ENCODE results near the gene DCHS1.
A peak's percentile ranks its signal among the peaks of the same experiment; 100 is the strongest.
"Not testable (repeated sequence)": the region's sequence is repeated elsewhere in the genome, so short reads cannot be mapped to it uniquely, and the experiment has no call there.

DCHS1 gene

DNA sequence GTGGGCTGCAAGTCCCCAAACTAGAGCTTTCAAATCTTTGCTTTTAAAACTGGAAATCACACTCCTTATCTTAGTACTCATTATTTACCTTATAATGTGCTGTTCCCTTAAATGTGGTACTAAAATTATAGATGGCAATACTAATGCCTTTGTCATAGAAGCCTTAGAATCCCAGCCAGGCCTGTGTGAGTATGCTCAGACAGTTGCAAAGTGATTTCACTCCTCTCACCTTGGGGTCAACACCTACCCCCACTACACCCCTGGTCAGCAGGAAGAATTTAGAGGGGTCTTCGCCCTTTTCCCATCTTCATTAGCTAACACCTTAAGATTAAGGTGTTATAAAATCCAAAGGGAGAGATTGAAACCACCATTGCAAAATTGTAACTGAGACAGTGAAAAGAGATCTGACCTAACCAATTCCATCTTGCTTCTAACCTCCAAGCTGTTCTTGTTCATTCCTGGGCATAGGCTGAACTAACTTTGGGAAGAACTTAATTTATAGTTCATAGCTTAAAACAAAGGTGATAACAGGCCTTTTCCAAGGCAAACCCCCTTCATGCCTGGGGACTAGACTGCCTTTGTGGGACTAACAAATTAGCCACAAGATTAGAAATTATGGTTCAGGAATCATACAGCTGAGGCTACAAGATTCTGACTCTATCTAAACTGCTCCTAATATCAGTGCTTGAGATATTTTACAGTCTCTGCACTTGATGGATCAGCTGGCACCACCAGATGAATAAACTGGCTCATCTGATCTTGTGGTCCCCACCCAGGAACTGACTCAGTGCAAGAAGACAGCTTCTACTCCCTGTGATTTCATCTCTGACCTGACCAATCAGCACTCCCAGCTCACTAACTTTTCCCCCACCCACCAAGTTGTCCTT lies 38.0 kb upstream of the DCHS1 start:
- Histone ChIP-seq H3K27me3 (ENCODE audit: insufficient read depth, low read depth, severe bottlenecking) (no peaks in the 10 kb centered on the region), H3K36me3 (no peaks in the 10 kb centered on the region), H3K4me3 (ENCODE audit: low read depth, low read length) (no peak overlapping the region), H3K27ac (no peak overlapping the region), H3K9me3 (ENCODE audit: severe bottlenecking) (peaks cover 3% of the 10 kb centered on the region)
- TF ChIP-seq, protein P1, sequence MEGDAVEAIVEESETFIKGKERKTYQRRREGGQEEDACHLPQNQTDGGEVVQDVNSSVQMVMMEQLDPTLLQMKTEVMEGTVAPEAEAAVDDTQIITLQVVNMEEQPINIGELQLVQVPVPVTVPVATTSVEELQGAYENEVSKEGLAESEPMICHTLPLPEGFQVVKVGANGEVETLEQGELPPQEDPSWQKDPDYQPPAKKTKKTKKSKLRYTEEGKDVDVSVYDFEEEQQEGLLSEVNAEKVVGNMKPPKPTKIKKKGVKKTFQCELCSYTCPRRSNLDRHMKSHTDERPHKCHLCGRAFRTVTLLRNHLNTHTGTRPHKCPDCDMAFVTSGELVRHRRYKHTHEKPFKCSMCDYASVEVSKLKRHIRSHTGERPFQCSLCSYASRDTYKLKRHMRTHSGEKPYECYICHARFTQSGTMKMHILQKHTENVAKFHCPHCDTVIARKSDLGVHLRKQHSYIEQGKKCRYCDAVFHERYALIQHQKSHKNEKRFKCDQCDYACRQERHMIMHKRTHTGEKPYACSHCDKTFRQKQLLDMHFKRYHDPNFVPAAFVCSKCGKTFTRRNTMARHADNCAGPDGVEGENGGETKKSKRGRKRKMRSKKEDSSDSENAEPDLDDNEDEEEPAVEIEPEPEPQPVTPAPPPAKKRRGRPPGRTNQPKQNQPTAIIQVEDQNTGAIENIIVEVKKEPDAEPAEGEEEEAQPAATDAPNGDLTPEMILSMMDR (IDR thresholded peaks at IDR 0.05; ENCODE audit: low read depth, low read length): no peak
- no peak for DNase-seq

DNA sequence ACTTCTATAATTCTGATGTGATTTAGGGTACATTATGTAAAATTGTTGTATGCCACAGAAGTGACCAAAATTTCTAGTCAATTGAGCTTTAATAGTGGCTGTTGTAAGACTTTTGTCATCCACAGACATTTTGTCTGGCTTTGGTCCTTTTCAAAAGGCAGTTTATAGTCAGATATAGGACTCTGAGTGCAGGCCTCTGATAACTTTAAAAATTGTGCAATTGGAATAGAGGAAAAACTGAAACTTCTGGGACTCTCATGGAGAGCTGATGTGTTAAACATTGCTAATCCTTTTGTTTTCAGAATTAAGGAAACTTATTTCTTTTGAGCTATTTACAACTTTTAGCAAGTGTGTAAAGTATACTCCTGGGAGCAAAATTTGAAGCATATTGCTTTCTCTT lies 36.5 kb upstream of the DCHS1 start:
- Histone ChIP-seq H3K27ac (no peak overlapping the region), H3K27me3 (ENCODE audit: insufficient read depth, low read depth, severe bottlenecking) (no peaks in the 10 kb centered on the region), H3K4me3 (ENCODE audit: low read depth, low read length) (no peak overlapping the region), H3K9me3 (ENCODE audit: severe bottlenecking) (peaks cover 3% of the 10 kb centered on the region), H3K36me3 (no peaks in the 10 kb centered on the region)
- DNase-seq: no peak
- TF ChIP-seq, protein P1 (IDR thresholded peaks at IDR 0.05; ENCODE audit: low read depth, low read length): no peak

DNA sequence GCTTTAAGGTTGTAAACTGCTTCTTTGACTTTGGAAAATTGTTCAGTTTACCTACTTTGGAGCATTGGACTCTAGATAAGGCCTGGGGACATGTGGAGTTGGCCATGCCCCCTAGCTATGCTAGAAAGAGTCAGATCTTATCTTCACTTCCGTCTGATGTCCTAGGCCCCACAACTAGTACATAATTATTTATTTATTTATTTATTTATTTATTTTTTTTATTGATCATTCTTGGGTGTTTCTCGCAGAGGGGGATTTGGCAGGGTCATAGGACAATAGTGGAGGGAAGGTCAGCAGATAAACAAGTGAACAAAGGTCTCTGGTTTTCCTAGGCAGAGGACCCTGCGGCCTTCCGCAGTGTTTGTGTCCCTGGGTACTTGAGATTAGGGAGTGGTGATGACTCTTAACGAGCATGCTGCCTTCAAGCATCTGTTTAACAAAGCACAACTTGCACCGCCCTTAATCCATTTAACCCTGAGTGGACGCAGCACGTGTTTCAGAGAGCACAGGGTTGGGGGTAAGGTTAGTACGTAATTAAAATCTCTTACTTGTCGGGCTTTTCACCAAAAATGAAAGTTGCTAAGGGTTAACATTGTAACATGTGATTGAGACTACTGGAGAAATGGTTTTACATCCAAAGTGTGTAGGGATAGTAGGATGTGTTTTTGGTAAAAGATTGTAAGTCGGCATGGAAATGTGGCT lies 35.0 kb upstream of the DCHS1 start:
- not testable (repeated sequence) for H3K36me3 ChIP-seq; H3K27me3 ChIP-seq (ENCODE audit: insufficient read depth, low read depth, severe bottlenecking); H3K4me3 ChIP-seq (ENCODE audit: low read depth, low read length); H3K9me3 ChIP-seq (ENCODE audit: severe bottlenecking)
- peak; percentile 25 for DNase-seq
- peak overlapping the region; percentile 38; the same call in 1 of the 2 replicates for H3K27ac ChIP-seq

DNA sequence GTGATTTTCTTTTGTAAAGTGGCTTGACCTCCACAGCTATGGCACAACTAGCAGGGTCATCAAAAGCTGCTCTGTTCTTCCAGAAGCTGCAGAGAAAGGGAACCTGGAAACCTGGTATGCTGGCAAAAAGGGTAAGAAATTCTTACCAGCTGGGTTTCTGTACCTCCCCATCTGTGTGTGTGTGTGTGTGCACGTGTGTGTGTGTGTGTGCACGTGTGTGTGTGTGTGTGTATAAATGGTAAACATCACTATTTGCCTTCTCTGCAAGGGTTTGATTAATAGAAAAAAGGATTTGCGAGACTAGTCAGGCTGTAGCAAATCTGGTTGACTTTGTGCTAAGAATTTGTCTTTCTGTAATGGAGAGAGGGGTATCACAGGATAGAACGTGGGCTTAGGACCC lies 32.3 kb upstream of the DCHS1 start:
- H3K27ac ChIP-seq: no peak overlapping the region
- H3K9me3 ChIP-seq (ENCODE audit: severe bottlenecking): peaks cover 3% of the 10 kb centered on the region
- H3K36me3 ChIP-seq: peaks cover 3% of the 10 kb centered on the region; the same call in 1 of the 2 replicates
- DNase-seq: no peak
- no peak overlapping the region for H3K4me3 ChIP-seq (ENCODE audit: low read depth, low read length)
- TF ChIP-seq, protein P1 (IDR thresholded peaks at IDR 0.05; ENCODE audit: low read depth, low read length): no peak
- H3K27me3 ChIP-seq (ENCODE audit: insufficient read depth, low read depth, severe bottlenecking): no peaks in the 10 kb centered on the region

DNA sequence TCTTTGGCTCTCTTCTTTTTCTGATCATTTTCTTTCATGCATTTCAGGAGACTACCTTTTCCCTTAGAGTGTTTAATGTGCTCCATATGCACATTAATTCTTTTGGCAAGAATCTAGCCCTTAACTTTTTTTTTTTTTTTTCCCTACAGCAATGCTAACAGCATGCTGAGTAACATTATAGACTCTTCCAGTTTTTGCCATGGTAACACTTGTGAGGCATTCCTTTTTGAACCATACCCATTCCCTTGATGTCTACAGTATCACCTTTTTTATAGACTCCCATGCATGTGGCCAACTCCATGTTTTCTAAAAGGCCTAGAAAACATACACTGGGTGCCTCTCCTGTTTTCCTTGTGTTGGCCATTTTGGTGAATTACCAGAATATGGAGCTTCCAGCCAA lies 30.4 kb upstream of the DCHS1 start:
- no peak for DNase-seq
- TF ChIP-seq, protein P1 (IDR thresholded peaks at IDR 0.05; ENCODE audit: low read depth, low read length): no peak
- H3K4me3 ChIP-seq (ENCODE audit: low read depth, low read length): no peak overlapping the region
- H3K27me3 ChIP-seq (ENCODE audit: insufficient read depth, low read depth, severe bottlenecking): no peaks in the 10 kb centered on the region
- peaks cover 21% of the 10 kb centered on the region for H3K36me3 ChIP-seq
- no peak overlapping the region for H3K27ac ChIP-seq
- peaks cover 3% of the 10 kb centered on the region for H3K9me3 ChIP-seq (ENCODE audit: severe bottlenecking)

DNA sequence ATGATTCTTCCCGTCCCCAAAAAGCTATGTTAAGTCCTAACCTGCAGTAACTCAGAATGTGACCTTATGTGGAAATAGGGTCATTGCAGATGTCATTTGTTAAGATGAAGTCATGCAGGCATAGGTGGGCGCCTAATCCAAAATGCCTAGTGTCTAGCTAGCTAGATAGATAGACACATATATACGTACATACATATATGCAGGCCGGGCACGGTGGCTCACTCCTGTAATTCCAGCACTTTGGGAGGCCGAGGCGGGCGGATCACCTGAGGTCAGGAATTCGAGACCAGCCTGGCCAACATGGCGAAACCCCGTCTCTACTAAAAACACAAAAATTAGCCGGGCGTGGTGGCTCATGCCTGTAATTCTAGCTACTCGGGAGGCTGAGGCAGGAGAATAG lies 28.5 kb upstream of the DCHS1 start:
- Histone ChIP-seq H3K4me3 (ENCODE audit: low read depth, low read length) (peak overlapping the region; percentile 83), H3K27ac (peak overlapping the region; percentile 82; the same call in 1 of the 2 replicates)
- DNase-seq: not testable (repeated sequence)

More for the DNA sequence above, 28.5 kb upstream of the DCHS1 start:
- not testable (repeated sequence) for H3K9me3 ChIP-seq (ENCODE audit: severe bottlenecking); H3K27me3 ChIP-seq (ENCODE audit: insufficient read depth, low read depth, severe bottlenecking)
- H3K36me3 ChIP-seq: peaks cover 30% of the 10 kb centered on the region
